HEK293 (cell line): ENCODE data around the gene ZIC5.

ENCODE experiments used
- CTCF ChIA-PET: fragments of 350-600 bp; formaldehyde crosslinking; extraction: SDS; loops from one replicate; lab custom pipeline; 2021; ENCODE audit warnings: antibody characterized with exemption; lab: Yijun Ruan, JAX
- POLR2A ChIA-PET: fragments of 300-600 bp; formaldehyde crosslinking; extraction: SDS; loops from one replicate; lab custom pipeline; 2020; ENCODE audit warnings: antibody characterized with exemption, inconsistent platforms; lab: Yijun Ruan, JAX
- H3K27ac ChIP-seq: fragments of 200-500 bp; sonication (Bioruptor generic); 2 replicates; pipeline ENCODE4 v1.5.1; 2014; ENCODE audit warnings: low read depth, low read length, control low read depth, inconsistent platforms; ENCODE audit errors: extremely low read depth
- H3K36me3 ChIP-seq, 2 experiments: fragments of 200-500 bp in 1 of 2; sonication (Bioruptor generic) in 1 of 2; 1 replicate in 1 of 2; 2 replicates in 1 of 2; pipeline ENCODE4 v1.5.1; 2014 to 2017; ENCODE audit warnings: inconsistent platforms in 2 of 2, low read length in 2 of 2; ENCODE audit not compliant: control insufficient read depth in 2 of 2, insufficient read depth in 1 of 2
- H3K4me1 ChIP-seq: fragments of 200-500 bp; sonication (Bioruptor generic); 2 replicates; pipeline ENCODE4 v1.5.1; 2014; ENCODE audit warnings: mild to moderate bottlenecking, low read length, inconsistent platforms; ENCODE audit not compliant: control insufficient read depth, insufficient read depth
- H3K4me3 ChIP-seq: 2 replicates; pipeline ENCODE4 v1.5.1; 2011; ENCODE audit warnings: low read depth, mild to moderate bottlenecking, control low read depth, low read length, moderate library complexity
- H3K9me3 ChIP-seq: fragments of 200-500 bp; sonication (Bioruptor generic); 2 replicates; pipeline ENCODE4 v1.5.1; 2014; ENCODE audit warnings: low read depth, low read length, inconsistent platforms; ENCODE audit not compliant: control insufficient read depth, insufficient read depth
- ELK4 ChIP-seq: IDR thresholded peaks from 2 replicates; pipeline ENCODE4 v1.6.1; 2011; ENCODE audit warnings: mild to moderate bottlenecking, low read depth, low read length, borderline replicate concordance
- PRDM1 ChIP-seq: fragments of 450-650 bp; formaldehyde crosslinking; IDR thresholded peaks from 2 replicates; pipeline ENCODE4; 2016; ENCODE audit warnings: missing biosample characterization, missing genetic modification characterization
- PRDM6 ChIP-seq: fragments of 450-650 bp; formaldehyde crosslinking; IDR thresholded peaks from 2 replicates; pipeline ENCODE4 v1.5.1; 2017; ENCODE audit warnings: missing biosample characterization, missing genetic modification characterization
- RBAK ChIP-seq: fragments of 450-650 bp; formaldehyde crosslinking; IDR thresholded peaks from 2 replicates; pipeline ENCODE4 v1.5.1; 2016; ENCODE audit warnings: missing biosample characterization, missing genetic modification characterization
- ZBTB1 ChIP-seq: fragments of 450-650 bp; formaldehyde crosslinking; IDR thresholded peaks from 2 replicates; pipeline ENCODE4 v1.5.1; 2016; ENCODE audit warnings: missing biosample characterization, missing genetic modification characterization
- ZBTB10 ChIP-seq: fragments of 450-650 bp; formaldehyde crosslinking; IDR thresholded peaks from 2 replicates; pipeline ENCODE4 v1.5.1; 2016; ENCODE audit warnings: missing biosample characterization, missing genetic modification characterization
- ZBTB26 ChIP-seq: fragments of 450-650 bp; formaldehyde crosslinking; optimal IDR thresholded peaks from 2 replicates; pipeline ENCODE3; 2016; ENCODE audit warnings: missing biosample characterization, mild to moderate bottlenecking, missing genetic modification characterization
- ZNF138 ChIP-seq: fragments of 450-650 bp; formaldehyde crosslinking; IDR thresholded peaks from 2 replicates; pipeline ENCODE4 v1.5.1; 2016; ENCODE audit warnings: missing biosample characterization, missing genetic modification characterization, borderline replicate concordance
- ZNF280D ChIP-seq: fragments of 450-650 bp; formaldehyde crosslinking; IDR thresholded peaks from 2 replicates; pipeline ENCODE4 v1.5.1; 2016; ENCODE audit warnings: missing biosample characterization, missing genetic modification characterization
- ZNF416 ChIP-seq: fragments of 450-650 bp; formaldehyde crosslinking; IDR thresholded peaks from 2 replicates; pipeline ENCODE4 v1.5.1; 2016; ENCODE audit warnings: missing biosample characterization, missing genetic modification characterization
- ZNF555 ChIP-seq: fragments of 450-650 bp; formaldehyde crosslinking; conservative IDR thresholded peaks from 2 replicates; pipeline ENCODE4 v1.5.1; 2017; ENCODE audit warnings: missing biosample characterization, mild to moderate bottlenecking, missing genetic modification characterization, inconsistent platforms
- ZNF560 ChIP-seq: fragments of 450-650 bp; formaldehyde crosslinking; IDR thresholded peaks from 2 replicates; pipeline ENCODE4 v1.5.1; 2017; ENCODE audit warnings: missing biosample characterization, missing genetic modification characterization, borderline replicate concordance
- ZNF561 ChIP-seq: fragments of 450-650 bp; IDR thresholded peaks from 2 replicates; pipeline ENCODE4 v1.5.1; 2018; ENCODE audit warnings: missing biosample characterization, missing genetic modification characterization, borderline replicate concordance
- ZNF660 ChIP-seq: fragments of 450-650 bp; IDR thresholded peaks from 2 replicates; pipeline ENCODE4 v1.5.1; 2018; ENCODE audit warnings: missing biosample characterization, mild to moderate bottlenecking, missing genetic modification characterization

Gene ZIC5

GRCh38 chr13:99995104-99995588, 23.6 kb upstream of the ZIC5 start:
- Histone ChIP-seq H3K4me1 (peaks cover 15% of the 10 kb centered on the region), H3K36me3 (no peaks in the 10 kb centered on the region), H3K4me3 (peak overlapping the region; percentile 17), H3K9me3 (no peaks in the 10 kb centered on the region), H3K27ac (no peak overlapping the region)
- TF ChIP-seq ZNF280D (tag by site-specific recombination), result no peak
- no peak for TF ChIP-seq ZNF138 (tag by site-specific recombination)
- no peak for TF ChIP-seq ZBTB1 (tag by site-specific recombination)
- TF ChIP-seq ZNF561 (tag by site-specific recombination), result no peak
- TF ChIP-seq ZNF555, result no peak
- TF ChIP-seq RBAK (tag by site-specific recombination), result no peak
- ChIA-PET POLR2A (interaction anchor here (2.1 kb wide), 1 partner anchor 14 kb away, joined by 6 read pairs; the partner anchor contains the start of gene ZIC2), CTCF (interaction anchor here (0.6 kb wide), 1 partner anchor 97 kb away, joined by 3 read pairs; no protein-coding TSS in a partner anchor)

- CTCF ChIA-PET, result interaction anchor here (0.6 kb wide), 1 partner anchor 96 kb away, joined by 3 read pairs; no protein-coding TSS in a partner anchor
- Histone ChIP-seq H3K4me1 (peaks cover 15% of the 10 kb centered on the region), H3K4me3 (no peak overlapping the region), H3K9me3 (no peaks in the 10 kb centered on the region), H3K36me3 (no peaks in the 10 kb centered on the region), H3K27ac (no peak overlapping the region)
- TF ChIP-seq PRDM1 (tag by site-specific recombination) (no peak), ZBTB26 (no peak), ZNF416 (no peak), ZBTB10 (no peak), ZNF660 (no peak), ZNF560 (tag by site-specific recombination) (no peak), PRDM6 (tag by site-specific recombination) (peak; percentile 71), ELK4 (no peak)
- POLR2A ChIA-PET, result interaction anchor here (2.1 kb wide), 1 partner anchor 13 kb away, joined by 6 read pairs; the partner anchor contains the start of gene ZIC2
Measured at GRCh38 chr13:99994638-99995020, 23.1 kb upstream of the ZIC5 start.
